Prostate gland (tissue), 2 donors: Measurements from ENCODE around the gene PNPLA7. TPM values are rescaled to one million over a fixed set of nuclear protein-coding genes. Genes with fewer than 3 reads are reported as not detected.

Experiments used
- DNase-seq: peaks from one replicate; pipeline ENCODE4 v3.0.0-alpha.2; 2019; ENCODE audit warnings: low spot score
- H3K27ac ChIP-seq, 2 donors: fragments of 200-600 bp; sonication (generic); 2 replicates each; pipeline ENCODE4 v1.5.1; 2017 to 2019
- H3K27me3 ChIP-seq: fragments of 200-600 bp; sonication (generic); replicated peaks from 2 replicates; pipeline ENCODE4 v1.5.1; 2019; ENCODE audit not compliant: insufficient read depth
- H3K36me3 ChIP-seq, 2 donors: fragments of 200-600 bp; sonication (generic); 1 replicate in 1 of 2; 2 replicates in 1 of 2; pipeline versions ENCODE4 v1.5.1 to v1.8.1; 2017 to 2019
- H3K4me1 ChIP-seq: fragments of 200-600 bp; sonication (generic); replicated peaks from 2 replicates; pipeline ENCODE4 v1.5.1; 2019
- H3K4me3 ChIP-seq, 2 donors: fragments of 200-600 bp; sonication (generic); 2 replicates each; pipeline ENCODE4 v1.5.1; 2017 to 2019
- H3K9me3 ChIP-seq: fragments of 200-600 bp; sonication (generic); 2 replicates; pipeline ENCODE4 v1.5.1; 2017
- POLR2A ChIP-seq: fragments of 450-650 bp; IDR thresholded peaks from one replicate; pipeline ENCODE4 v1.6.1; 2016; ENCODE audit warnings: antibody characterized with exemption, mild to moderate bottlenecking
- POLR2AphosphoS5 ChIP-seq: sonication (generic); formaldehyde crosslinking; IDR thresholded peaks from one replicate; pipeline ENCODE4 v1.6.1; 2017; ENCODE audit warnings: antibody characterized with exemption
- WGBS: methylation state at CpG from one replicate; pipeline ENCODE4 v1.1.5; 2018; 5-methylcytosine and 5-hydroxymethylcytosine counted together
- intact Hi-C: fragments of 100-400 bp; cut with DNase I; formaldehyde crosslinking; loops from one replicate; pipeline ENCODE4 v1.14.2; 2022
- total RNA-seq, 2 donors: library from RNA; depleted of rRNA; stranded (reverse); fragments of >200 nt; gene quantifications; one replicate each; pipeline ENCODE4 v1.1.0, GENCODE V29; 2016
- TF ChIP-seq, protein P1 (sequence below), 4 experiments: fragments of 200-600 bp in 2 of 4; fragments of 450-650 bp in 2 of 4; sonication (generic) in 2 of 4; IDR thresholded peaks; 1 replicate in 3 of 4; 2 replicates in 1 of 4; pipeline ENCODE4 v1.5.1; 2016 to 2019; ENCODE audit warnings: antibody characterized with exemption in 4 of 4, mild to moderate bottlenecking in 2 of 4, moderate library complexity in 2 of 4

Gene PNPLA7
- total RNA-seq, 2 donors from 2014 or later, result 34.2 to 64.3 TPM

DNA sequence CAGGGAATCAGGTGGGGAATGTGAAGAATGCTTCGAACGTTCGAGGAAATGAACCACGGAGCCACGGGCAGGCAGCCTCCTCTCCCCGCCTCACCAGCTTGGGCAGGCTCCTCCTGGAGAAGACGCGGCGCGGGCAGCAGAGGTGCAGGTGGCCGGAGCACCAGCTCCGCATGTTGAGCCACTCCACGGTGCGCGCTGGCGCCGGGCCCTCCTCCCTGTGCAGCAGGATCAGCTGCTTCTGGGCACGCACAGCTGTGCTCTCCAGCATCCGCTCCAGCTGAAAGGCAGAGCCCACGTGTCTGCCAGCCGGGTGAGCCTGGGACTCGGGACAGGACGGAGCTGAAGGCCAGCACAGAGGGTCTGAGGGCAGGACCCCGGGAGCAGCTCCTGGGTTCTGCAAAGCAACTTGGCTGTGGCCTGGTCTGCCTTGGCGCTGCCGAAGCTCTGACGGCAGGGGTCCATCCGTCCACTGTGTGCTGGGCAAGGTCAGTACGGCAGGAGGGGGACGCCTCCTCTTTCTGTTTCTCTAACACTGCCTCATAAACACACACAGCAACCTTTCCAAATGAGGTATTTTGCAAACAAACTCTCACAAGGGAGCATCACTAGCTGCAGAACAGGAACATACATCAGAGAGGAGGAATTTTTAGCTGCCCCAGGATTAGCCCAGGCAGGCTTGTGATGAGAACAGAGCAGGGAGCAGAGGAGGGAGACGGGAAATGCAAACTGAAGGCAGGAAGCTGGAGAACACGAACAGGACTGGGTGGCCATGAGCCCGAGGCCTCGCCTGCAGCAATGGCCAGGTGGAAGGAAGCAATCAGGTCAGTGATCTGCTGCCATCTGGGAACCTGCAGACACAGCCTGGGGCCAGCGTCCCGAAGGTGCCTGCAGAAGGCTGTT, 71.0 kb downstream of the PNPLA7 start:
- intact Hi-C loops, result no loop called here
- TF ChIP-seq POLR2AphosphoS5, result no peak
- TF ChIP-seq POLR2A, result no peak
- TF ChIP-seq, protein P1, sequence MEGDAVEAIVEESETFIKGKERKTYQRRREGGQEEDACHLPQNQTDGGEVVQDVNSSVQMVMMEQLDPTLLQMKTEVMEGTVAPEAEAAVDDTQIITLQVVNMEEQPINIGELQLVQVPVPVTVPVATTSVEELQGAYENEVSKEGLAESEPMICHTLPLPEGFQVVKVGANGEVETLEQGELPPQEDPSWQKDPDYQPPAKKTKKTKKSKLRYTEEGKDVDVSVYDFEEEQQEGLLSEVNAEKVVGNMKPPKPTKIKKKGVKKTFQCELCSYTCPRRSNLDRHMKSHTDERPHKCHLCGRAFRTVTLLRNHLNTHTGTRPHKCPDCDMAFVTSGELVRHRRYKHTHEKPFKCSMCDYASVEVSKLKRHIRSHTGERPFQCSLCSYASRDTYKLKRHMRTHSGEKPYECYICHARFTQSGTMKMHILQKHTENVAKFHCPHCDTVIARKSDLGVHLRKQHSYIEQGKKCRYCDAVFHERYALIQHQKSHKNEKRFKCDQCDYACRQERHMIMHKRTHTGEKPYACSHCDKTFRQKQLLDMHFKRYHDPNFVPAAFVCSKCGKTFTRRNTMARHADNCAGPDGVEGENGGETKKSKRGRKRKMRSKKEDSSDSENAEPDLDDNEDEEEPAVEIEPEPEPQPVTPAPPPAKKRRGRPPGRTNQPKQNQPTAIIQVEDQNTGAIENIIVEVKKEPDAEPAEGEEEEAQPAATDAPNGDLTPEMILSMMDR (IDR thresholded peaks at IDR 0.05), result no peak
- Histone ChIP-seq H3K27me3 (no peaks in the 10 kb centered on the region), H3K9me3 (no peaks in the 10 kb centered on the region), H3K4me1 (peaks cover 4% of the 10 kb centered on the region), H3K36me3 (no peaks in the 10 kb centered on the region), H3K27ac (no peak overlapping the region), H3K4me3 (no peak overlapping the region)
- no peak for DNase-seq
- 63% methylated on average over 31 of the region's 36 CpGs for WGBS

DNA sequence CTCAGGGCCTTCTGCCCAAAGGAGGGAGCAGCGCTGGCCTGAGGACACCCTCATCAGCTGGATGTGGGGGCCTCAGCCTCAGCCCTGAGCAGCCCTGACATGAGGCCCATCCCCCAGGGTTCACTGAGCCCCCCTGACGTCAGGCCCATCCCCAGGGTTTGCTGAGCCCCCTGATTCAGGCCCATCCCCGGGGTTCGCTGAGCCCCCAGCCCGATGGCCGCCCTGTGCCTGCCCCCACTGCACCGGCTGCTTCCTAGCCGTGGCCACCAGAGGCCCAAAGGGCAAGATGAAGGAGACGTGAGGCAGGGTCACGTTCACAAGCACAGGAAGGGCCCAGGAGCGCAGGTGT, 71.6 kb downstream of the PNPLA7 start:
- Histone ChIP-seq H3K4me3 (no peak overlapping the region), H3K27ac (no peak overlapping the region), H3K9me3 (no peaks in the 10 kb centered on the region), H3K27me3 (no peaks in the 10 kb centered on the region), H3K36me3 (no peaks in the 10 kb centered on the region), H3K4me1 (peaks cover 4% of the 10 kb centered on the region)
- intact Hi-C loops, result no loop called here
- TF ChIP-seq POLR2AphosphoS5 (no peak), POLR2A (no peak)
- TF ChIP-seq, protein P1 (IDR thresholded peaks at IDR 0.05), result no peak
- DNase-seq, result no peak
- 63% methylated on average over 5 of the region's 11 CpGs for whole genome bisulfite sequencing

DNA sequence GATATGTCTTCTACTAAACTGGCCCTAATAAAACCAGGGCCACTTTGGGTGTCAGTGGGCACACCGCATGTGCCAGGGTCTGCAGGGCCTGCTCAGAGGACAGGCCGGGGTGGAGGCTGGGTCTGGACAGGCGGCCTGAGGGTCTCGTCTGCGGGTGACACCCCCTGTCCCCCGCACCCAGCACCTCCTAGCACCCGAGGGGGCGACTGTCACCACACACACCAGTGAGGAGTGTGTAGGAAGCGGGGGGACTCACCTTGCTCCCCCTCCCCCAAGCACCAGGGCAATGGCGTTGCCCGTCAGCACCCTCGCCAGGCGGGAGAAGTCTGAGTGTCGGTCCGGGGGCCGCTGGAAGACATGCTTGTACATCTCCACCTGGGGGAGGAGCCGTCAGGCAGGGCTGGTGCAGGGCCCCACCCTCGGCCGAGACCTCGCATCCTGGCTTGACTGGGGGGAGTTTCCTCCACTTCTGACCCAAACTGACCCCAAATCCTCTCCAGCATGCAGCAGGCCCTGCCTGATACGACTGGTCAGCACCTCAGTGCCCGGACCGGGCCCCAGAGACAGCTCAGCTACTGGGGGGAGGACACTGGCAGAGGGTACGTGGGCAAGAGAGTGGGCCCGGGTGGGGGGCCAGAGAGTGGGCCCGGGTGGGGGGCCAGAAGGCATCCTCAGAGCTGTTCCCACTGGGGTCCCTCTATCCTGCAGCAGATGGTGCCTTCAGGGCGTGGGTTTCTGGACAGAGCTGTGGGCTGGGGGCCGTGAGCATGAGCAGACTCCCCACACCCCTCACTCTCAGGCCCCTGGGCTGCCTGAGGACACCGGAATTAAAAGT, 72.2 kb downstream of the PNPLA7 start:
- H3K27ac ChIP-seq, result no peak overlapping the region

DNA sequence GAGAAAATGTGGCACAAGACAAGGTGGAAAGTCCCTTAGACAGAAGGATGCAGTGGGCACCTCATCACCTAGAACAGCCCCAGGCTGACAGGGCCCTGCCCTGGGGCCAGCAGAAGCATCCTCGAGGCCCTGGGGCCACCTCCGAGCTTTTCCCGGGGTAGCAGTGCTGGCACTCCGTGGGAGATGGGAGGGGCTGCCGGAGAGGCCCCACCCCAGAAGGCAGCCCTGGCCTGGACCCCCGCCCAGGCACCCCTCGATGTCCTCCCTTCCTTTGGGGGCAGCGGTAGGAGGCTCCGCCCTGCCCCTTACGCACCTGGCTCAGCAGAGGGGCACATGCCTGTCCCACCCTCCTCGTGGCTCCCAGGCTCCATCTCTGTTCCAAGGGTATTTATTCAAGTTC, 73.3 kb downstream of the PNPLA7 start:
- intact Hi-C loops, result no loop called here
- WGBS, result 88% methylated on average over 11 of the region's 11 CpGs
- Histone ChIP-seq H3K4me1 (no peaks in the 10 kb centered on the region), H3K27me3 (no peaks in the 10 kb centered on the region), H3K27ac (no peak overlapping the region), H3K36me3 (no peaks in the 10 kb centered on the region), H3K9me3 (no peaks in the 10 kb centered on the region), H3K4me3 (no peak overlapping the region)
- TF ChIP-seq, protein P1 (IDR thresholded peaks at IDR 0.05), result no peak
- TF ChIP-seq POLR2A (no peak), POLR2AphosphoS5 (no peak)
- DNase-seq, result no peak

More for the DNA sequence above, 72.2 kb downstream of the PNPLA7 start:
- TF ChIP-seq POLR2AphosphoS5 (no peak), POLR2A (no peak)
- TF ChIP-seq, protein P1 (IDR thresholded peaks at IDR 0.05), result no peak
- no peaks in the 10 kb centered on the region for H3K9me3 ChIP-seq
- peaks cover 4% of the 10 kb centered on the region for H3K4me1 ChIP-seq
- no peak for DNase-seq
- WGBS, result 91% methylated on average over 23 of the region's 29 CpGs
- no peaks in the 10 kb centered on the region for H3K36me3 ChIP-seq
- intact Hi-C loops, result no loop called here
- no peak overlapping the region for H3K4me3 ChIP-seq
- H3K27me3 ChIP-seq, result no peaks in the 10 kb centered on the region
